Heart left ventricle (tissue), 13 donors: Measurements from ENCODE around the gene OASL.
A peak's percentile ranks its signal among the peaks of the same experiment; 100 is the strongest.

Experiments used
- CTCF ChIP-seq, 12 donors: fragments of 200-600 bp; sonication (generic) in 4 of 12; IDR thresholded peaks; one replicate each; pipeline versions ENCODE4 v1.5.0 to v1.8.0; 2018 to 2022; ENCODE audit warnings: antibody characterized with exemption in 12 of 12, mild to moderate bottlenecking in 5 of 12
- POLR2A ChIP-seq, 2 donors: fragments of 450-650 bp; IDR thresholded peaks; one replicate each; pipeline ENCODE4 v1.6.1; 2017; ENCODE audit warnings: antibody characterized with exemption in 2 of 2, mild to moderate bottlenecking in 2 of 2, moderate library complexity in 2 of 2
- donor health status: ischemic (EF 13 %, LVEDD 7.1; RV severe dilation, severe dysfunction).
- donor health status: DM: no; HTN: yes; CAD: no.
- donor health status: DM: no; HTN: no; CAD: no.
- donor health status: ischemic (EF 25% LVEDD 6.9; RV normal size, moderate dysfunction).
- donor health status: ischemic (EF 25% LVEDD 5.7; RV mildly dilated, moderate dysfunction).
- donor health status: ischemic (EF 35%, LVEDD 5.7; RV mildly dilated, moderate dysfunction).
- donor health status: nonischemic (EF 11% LVEDD 7.7; RV severe dilation, severe dysfunction).
- donor health status: DM: yes; HTN: yes; CAD: no.
- donor health status: PGD.
- donor health status: ischemic (EF 29% LVEDD 5.4; RV normal size, mild dysfunction).
- donor health status: nonischemic (EF 23%, LVEDD 6.1; RV moderate dilation, normal function).

- TF ChIP-seq CTCF (IDR thresholded peaks at IDR 0.05) (peak in 8 of 12 donors; percentile 14 to 43 (median 28)), POLR2A (IDR thresholded peaks at IDR 0.05) (no peak)
Observed at GRCh38 chr12:121061831-121062230, 22.8 kb upstream of the OASL start.
